GM19043 (cell line): ENCODE results near the gene GLI1.
"Not testable (repeated sequence)": the region's sequence is repeated elsewhere in the genome, so short reads cannot be mapped to it uniquely, and the experiment has no call there.

Experiments used
- ATAC-seq: cut with Tn5 transposase; IDR thresholded peaks from one replicate; pipeline ENCODE4 v1.9.1; 2021; ENCODE audit warnings: low read depth; ENCODE audit not compliant: unreplicated experiment

Gene GLI1

GRCh38 chr12:57495051-57495701, 35.6 kb downstream of the GLI1 start:
- not testable (repeated sequence) for ATAC-seq

DNA sequence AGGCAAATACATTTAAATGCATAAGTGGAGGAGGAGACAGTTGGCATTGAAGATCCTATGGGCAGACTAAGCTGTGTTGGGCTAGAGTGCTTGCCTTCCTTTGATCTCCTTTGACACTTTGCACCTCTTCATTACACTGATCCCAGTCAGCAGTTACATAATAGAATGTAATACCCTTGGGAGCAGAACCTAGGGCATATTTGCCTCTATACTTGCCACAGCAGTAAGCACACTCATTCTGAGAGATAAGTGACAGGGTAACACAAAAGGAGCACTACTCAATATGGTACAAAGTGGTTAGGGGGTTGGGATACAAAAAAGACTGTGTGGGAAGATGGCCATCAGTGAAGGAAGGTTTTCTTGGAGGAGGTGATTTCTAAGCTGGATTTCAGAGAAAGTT, 37.2 kb downstream of the GLI1 start:
- no peak for ATAC-seq

DNA sequence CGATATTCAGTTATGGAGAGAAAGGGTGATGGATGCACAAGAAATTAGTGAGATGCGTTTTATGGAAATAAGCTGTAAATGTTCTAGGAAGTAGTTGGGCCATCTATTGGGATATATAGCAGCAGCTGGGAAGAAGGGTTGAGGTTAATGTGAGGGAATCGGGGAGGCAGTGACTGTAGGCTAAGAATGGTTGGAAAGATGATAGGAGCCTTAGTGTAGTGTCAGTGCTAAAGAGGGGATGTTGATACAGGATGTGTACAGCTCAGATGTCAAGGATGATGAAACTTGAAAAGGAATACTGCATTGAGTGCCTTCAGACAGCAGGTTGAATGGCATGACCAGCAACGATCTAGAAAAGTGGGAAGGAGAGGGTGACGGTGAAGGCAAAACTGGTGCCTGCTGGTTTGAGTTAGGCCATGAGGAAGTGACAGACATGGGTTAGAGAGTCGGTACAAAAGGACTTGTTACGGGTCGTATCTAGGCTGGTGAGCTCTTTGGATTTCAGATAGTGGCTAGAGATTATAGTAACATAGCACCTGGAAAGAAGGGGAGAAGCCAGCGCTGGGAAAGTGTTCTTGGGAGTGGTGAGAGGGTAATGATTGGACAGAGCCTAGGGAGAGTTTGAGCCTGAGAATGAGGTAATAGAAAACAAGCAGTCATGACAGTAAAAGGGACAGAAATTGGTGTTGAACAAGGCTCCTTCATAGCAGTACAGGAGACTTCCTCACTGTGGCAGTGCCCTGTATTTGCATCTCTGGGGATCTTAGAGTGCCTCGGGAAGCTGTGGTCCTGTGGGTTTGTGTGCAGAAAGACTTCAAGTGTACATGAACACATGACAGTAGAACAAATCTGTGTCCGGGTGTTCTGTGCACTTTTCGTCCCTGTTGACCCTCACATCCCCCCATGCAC, 37.9 kb downstream of the GLI1 start:
- ATAC-seq = no peak

GRCh38 chr12:57498132-57498502, 38.5 kb downstream of the GLI1 start:
- no peak for ATAC-seq

GRCh38 chr12:57498571-57498970, 39.0 kb downstream of the GLI1 start:
- no peak for ATAC-seq

- no peak for ATAC-seq
Observed at GRCh38 chr12:57500213-57500612, 40.6 kb downstream of the GLI1 start.

- ATAC-seq = not testable (repeated sequence)
Observed at GRCh38 chr12:57502311-57502969, 42.9 kb downstream of the GLI1 start.

DNA sequence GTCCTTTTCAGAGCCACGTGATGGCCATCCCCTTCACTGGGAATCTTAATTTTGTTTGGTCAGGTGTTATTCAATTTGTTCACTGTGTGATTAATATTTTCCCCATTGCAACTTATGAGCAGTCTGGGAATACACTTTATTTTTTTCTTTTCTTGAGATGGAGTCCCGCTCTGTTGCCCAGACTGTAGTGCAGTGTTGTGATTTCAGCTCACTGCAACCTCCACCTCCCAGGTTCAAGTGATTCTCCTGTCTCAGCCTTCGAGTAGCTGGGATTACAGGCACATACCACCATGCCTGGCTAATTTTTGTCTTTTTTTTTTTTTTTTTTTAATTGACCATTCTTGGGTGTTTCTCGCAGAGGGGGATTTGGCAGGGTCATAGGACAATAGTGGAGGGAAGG, 47.0 kb downstream of the GLI1 start:
- ATAC-seq = not testable (repeated sequence)

GRCh38 chr12:57507796-57508195, 48.2 kb downstream of the GLI1 start:
- ATAC-seq = not testable (repeated sequence)

DNA sequence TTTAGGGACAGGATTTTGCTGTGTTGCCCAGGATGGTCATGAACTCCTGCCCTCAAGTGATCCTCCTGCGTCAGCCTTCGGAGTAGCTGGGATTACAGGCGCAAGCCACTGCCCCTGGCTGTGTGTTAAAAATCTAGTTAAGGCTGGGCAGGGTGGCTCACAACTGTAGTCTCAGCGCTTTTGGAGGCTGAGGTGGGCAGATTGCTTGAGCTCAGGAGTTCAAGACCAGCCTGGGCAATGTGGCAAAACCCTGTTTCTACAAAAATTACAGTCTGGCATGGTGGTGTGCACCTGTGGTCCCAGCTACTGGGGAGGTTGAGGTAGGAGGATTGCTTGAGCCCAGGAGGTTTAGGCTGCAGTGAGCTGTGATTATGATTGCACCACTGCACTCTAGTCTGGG, 51.6 kb downstream of the GLI1 start:
- ATAC-seq = no peak

DNA sequence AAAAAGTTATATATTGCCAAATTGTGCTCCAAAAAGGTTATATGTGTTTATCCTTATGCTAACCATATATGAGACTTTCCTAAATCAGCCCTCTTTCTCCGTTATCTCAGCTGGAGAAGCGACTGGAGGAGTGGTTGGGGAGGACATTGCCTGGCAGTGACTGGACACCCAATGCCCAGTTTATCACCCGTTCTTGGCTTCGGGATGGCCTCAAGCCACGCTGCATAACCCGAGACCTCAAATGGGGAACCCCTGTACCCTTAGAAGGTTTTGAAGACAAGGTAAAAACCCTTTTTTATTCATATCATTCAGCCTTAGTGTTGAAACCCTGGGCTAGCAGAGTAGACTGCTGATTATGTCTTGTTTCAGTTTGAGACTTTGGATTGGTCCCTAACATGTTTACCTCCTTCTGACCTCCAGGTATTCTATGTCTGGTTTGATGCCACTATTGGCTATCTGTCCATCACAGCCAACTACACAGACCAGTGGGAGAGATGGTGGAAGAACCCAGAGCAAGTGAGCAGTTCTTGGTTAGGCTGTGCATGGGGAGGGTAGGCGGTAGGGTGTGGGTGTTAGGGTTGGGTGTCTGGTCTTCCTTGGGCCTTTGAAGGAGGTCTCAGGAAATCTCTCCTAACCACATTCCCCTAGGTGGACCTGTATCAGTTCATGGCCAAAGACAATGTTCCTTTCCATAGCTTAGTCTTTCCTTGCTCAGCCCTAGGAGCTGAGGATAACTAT, 52.2 kb downstream of the GLI1 start:
- no peak for ATAC-seq

DNA sequence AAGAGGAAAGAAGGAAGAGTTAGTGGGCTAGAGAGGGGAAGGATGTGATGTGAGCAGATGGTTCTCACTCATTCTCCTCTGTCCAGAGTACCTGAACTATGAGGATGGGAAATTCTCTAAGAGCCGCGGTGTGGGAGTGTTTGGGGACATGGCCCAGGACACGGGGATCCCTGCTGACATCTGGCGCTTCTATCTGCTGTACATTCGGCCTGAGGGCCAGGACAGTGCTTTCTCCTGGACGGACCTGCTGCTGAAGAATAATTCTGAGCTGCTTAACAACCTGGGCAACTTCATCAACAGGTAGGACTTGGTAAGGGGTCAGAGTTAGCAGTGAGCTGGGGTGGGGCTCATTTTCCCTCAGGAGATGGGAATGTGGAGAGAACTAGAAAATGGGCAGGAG, 53.1 kb downstream of the GLI1 start:
- no peak for ATAC-seq

- no peak for ATAC-seq
Observed at GRCh38 chr12:57513266-57513665, 53.7 kb downstream of the GLI1 start.

- ATAC-seq = not testable (repeated sequence)
Observed at GRCh38 chr12:57513677-57514076, 54.1 kb downstream of the GLI1 start.

- ATAC-seq = not testable (repeated sequence)
Observed at GRCh38 chr12:57514246-57514645, 54.7 kb downstream of the GLI1 start.

DNA sequence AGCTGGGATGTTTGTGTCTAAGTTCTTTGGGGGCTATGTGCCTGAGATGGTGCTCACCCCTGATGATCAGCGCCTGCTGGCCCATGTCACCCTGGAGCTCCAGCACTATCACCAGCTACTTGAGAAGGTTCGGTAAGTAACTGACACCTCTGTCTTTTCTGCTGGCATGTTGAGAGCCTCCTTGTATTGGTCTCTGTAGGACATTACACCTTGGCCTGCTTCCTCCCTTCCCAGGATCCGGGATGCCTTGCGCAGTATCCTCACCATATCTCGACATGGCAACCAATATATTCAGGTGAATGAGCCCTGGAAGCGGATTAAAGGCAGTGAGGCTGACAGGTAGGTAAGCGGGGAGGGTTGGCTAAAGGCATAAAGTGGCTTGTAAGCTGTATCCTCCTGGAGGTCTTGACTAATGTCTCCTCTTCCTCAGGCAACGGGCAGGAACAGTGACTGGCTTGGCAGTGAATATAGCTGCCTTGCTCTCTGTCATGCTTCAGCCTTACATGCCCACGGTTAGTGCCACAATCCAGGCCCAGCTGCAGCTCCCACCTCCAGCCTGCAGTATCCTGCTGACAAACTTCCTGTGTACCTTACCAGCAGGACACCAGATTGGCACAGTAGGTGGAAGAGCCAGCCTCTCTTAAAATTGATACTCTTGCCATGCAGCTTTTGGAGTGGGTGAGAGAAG, 55.3 kb downstream of the GLI1 start:
- no peak for ATAC-seq

DNA sequence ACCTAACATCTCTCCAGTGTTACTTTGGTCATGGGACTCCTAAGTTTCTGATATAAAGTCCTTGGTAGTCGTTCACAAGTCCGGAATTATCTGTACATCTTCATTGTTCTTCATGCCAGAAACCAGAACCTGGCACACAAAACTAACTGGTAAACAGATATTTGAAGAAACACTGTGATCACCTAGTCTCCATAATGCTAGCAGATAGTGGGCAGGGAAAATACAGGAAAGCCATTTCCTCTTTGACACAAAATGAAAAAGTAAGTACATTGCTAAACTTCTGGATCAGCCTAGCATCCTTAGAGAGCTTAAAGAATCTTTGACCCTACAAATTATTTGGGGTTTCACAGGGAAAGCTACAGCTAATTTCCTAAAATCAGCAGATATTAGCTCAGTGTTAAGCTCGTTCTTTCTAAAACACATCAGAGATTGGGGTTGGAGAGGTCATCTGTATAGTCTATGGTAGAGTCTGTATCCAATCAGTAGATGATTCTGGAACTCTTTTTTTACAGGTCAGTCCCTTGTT, 55.9 kb downstream of the GLI1 start:
- ATAC-seq = no peak

DNA sequence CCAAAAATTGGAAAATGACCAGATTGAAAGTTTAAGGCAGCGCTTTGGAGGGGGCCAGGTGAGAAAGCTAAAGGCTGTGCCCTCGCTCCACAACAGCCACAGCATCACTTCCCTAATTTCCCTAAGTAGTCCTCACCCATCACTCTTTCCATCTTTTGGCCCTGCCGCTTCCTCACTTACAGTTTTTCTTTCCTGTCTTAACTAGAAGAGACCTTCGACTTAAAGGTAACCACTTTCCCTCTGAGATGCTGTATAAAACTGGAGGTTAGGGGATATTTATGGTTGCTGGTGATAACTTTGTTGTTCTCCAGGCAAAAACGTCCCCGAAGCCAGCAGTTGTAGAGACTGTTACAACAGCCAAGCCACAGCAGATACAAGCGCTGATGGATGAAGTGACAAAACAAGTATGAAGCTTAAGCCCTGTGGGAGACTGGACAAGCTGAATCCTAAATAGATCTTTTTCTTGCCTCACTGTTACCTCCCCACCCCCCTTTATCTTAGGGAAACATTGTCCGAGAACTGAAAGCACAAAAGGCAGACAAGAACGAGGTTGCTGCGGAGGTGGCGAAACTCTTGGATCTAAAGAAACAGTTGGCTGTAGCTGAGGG, 56.5 kb downstream of the GLI1 start:
- ATAC-seq = no peak

DNA sequence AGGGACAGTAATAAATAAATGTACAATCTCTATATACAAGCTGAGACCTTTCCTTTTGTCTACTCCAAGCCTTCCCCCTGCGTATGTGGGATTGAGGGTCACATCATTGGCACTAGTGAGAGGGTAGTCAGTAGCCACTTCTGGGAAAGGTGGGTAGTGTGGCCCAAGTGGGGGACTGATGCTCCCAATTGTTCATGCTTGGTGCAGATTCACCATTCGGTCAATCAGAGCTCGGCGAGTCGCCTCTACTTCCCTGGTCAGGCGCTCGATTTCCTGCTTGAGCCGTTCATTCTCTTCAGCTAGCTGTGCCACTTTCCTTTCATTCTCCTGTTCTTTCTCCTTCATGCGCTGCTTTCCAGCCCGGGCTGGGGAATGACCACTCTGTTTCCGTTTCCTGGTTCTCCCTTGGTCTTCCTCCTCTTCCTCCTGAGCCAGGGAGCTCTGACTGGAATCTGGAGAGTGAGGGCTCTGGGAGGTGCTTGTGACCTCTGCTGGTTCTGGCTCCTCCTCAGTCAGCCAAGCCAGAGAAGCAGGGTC, 57.1 kb downstream of the GLI1 start:
- ATAC-seq = no peak
